Vagina (tissue), 2 donors: ENCODE measurements around the gene P3H2. TPM values are rescaled to one million over a fixed set of nuclear protein-coding genes. Genes with fewer than 3 reads are reported as not detected.
A peak's percentile ranks its signal among the peaks of the same experiment; 100 is the strongest.
"Not testable (repeated sequence)": the region's sequence is repeated elsewhere in the genome, so short reads cannot be mapped to it uniquely, and the experiment has no call there.

Source experiments
- DNase-seq, 2 donors: peaks; one replicate each; pipeline ENCODE4 v3.0.0-alpha.2; 2017; ENCODE audit errors: extremely low spot score in 2 of 2
- H3K27ac ChIP-seq: fragments of 200-600 bp; sonication (generic); one replicate; pipeline ENCODE4 v1.5.1; 2019
- H3K27me3 ChIP-seq: fragments of 200-600 bp; sonication (generic); one replicate; pipeline ENCODE4 v1.5.1; 2019
- H3K36me3 ChIP-seq, 2 donors: fragments of 200-600 bp; sonication (generic); one replicate each; pipeline ENCODE4 v1.5.1; 2017 to 2019
- H3K4me1 ChIP-seq: fragments of 200-600 bp; sonication (generic); one replicate; pipeline ENCODE4 v1.5.1; 2019
- H3K4me3 ChIP-seq, 2 donors: fragments of 200-600 bp; sonication (generic); 1 replicate in 1 of 2; 2 replicates in 1 of 2; pipeline ENCODE4 v1.5.1; 2016 to 2019
- H3K9me3 ChIP-seq: fragments of 200-600 bp; sonication (generic); one replicate; pipeline ENCODE4 v1.5.1; 2019
- CTCF ChIP-seq, 3 experiments: fragments of 450-650 bp in 2 of 3; fragments of 200-600 bp in 1 of 3; sonication (generic) in 1 of 3; IDR thresholded peaks; one replicate each; pipeline ENCODE4 v1.5.1; 2017 to 2019; ENCODE audit warnings: antibody characterized with exemption in 3 of 3, mild to moderate bottlenecking in 2 of 3, moderate library complexity in 2 of 3
- POLR2A ChIP-seq, 2 donors: fragments of 450-650 bp; IDR thresholded peaks; one replicate each; pipeline ENCODE4 v1.6.1; 2017; ENCODE audit warnings: antibody characterized with exemption in 2 of 2, mild to moderate bottlenecking in 2 of 2, moderate library complexity in 2 of 2
- POLR2AphosphoS5 ChIP-seq, 2 donors: sonication (generic); formaldehyde crosslinking; IDR thresholded peaks; one replicate each; pipeline ENCODE4 v1.9.0; 2017; ENCODE audit warnings: antibody characterized with exemption in 2 of 2, mild to moderate bottlenecking in 2 of 2, low read depth in 1 of 2; ENCODE audit not compliant: insufficient read depth in 1 of 2
- intact Hi-C: fragments of 100-400 bp; cut with DNase I; formaldehyde crosslinking; loops from one replicate; pipeline ENCODE4 v1.15.1; 2023
- total RNA-seq: library from RNA; depleted of rRNA; stranded (reverse); fragments of >200 nt; gene quantifications from one replicate; pipeline ENCODE4 v1.2.3, GENCODE V29; 2016

Gene P3H2
- total RNA-seq, 1 donor from 2014 or later, result 41.7 TPM

- intact Hi-C loops, result no loop called here
- no peak for TF ChIP-seq CTCF (IDR thresholded peaks at IDR 0.05)
- no peak for TF ChIP-seq POLR2AphosphoS5 (IDR thresholded peaks at IDR 0.05; ENCODE audit: insufficient read depth in 1 of 2, low read depth in 1 of 2)
- no peak for TF ChIP-seq POLR2A (IDR thresholded peaks at IDR 0.05)
Measured at GRCh38 chr3:190083635-190084034, 37.1 kb downstream of the P3H2 start.

GRCh38 chr3:190081389-190081788 is 39.3 kb downstream of the P3H2 start:
- intact Hi-C loops, result no loop called here
- H3K4me1 ChIP-seq, result peaks cover 11% of the 10 kb centered on the region
- H3K9me3 ChIP-seq, result no peaks in the 10 kb centered on the region
- no peak overlapping the region for H3K4me3 ChIP-seq
- no peaks in the 10 kb centered on the region for H3K27me3 ChIP-seq
- no peak overlapping the region for H3K27ac ChIP-seq
- no peaks in the 10 kb centered on the region for H3K36me3 ChIP-seq
- no peak for DNase-seq
- no peak for TF ChIP-seq CTCF (IDR thresholded peaks at IDR 0.05)
- no peak for TF ChIP-seq POLR2A (IDR thresholded peaks at IDR 0.05)
- TF ChIP-seq POLR2AphosphoS5 (IDR thresholded peaks at IDR 0.05; ENCODE audit: insufficient read depth in 1 of 2, low read depth in 1 of 2), result no peak

More at GRCh38 chr3:190083635-190084034, 37.1 kb downstream of the P3H2 start:
- DNase-seq, result no peak
- H3K4me3 ChIP-seq, result no peak overlapping the region
- no peaks in the 10 kb centered on the region for H3K36me3 ChIP-seq
- H3K4me1 ChIP-seq, result no peaks in the 10 kb centered on the region
- H3K9me3 ChIP-seq, result no peaks in the 10 kb centered on the region
- no peaks in the 10 kb centered on the region for H3K27me3 ChIP-seq
- H3K27ac ChIP-seq, result no peak overlapping the region

- peaks cover 14% of the 10 kb centered on the region for H3K4me1 ChIP-seq
- H3K27ac ChIP-seq, H3K36me3 ChIP-seq, intact Hi-C loops, H3K27me3 ChIP-seq, H3K9me3 ChIP-seq, H3K4me3 ChIP-seq, DNase-seq: not testable (repeated sequence)
Measured at GRCh38 chr3:190079173-190079572, 41.5 kb downstream of the P3H2 start.

- peaks cover 14% of the 10 kb centered on the region for H3K4me1 ChIP-seq
- TF ChIP-seq POLR2AphosphoS5 (IDR thresholded peaks at IDR 0.05; ENCODE audit: insufficient read depth in 1 of 2, low read depth in 1 of 2), result no peak
- TF ChIP-seq POLR2A (IDR thresholded peaks at IDR 0.05), result no peak
- TF ChIP-seq CTCF (IDR thresholded peaks at IDR 0.05), result no peak
- no peak for DNase-seq
- H3K27ac ChIP-seq, result peak overlapping the region; percentile 37
- no peak overlapping the region for H3K4me3 ChIP-seq
- intact Hi-C loops, result no loop called here
- no peaks in the 10 kb centered on the region for H3K36me3 ChIP-seq
- no peaks in the 10 kb centered on the region for H3K9me3 ChIP-seq
- no peaks in the 10 kb centered on the region for H3K27me3 ChIP-seq
Measured at GRCh38 chr3:190077395-190078045, 43.2 kb downstream of the P3H2 start.

- peaks cover 14% of the 10 kb centered on the region for H3K4me1 ChIP-seq
- intact Hi-C loops, result no loop called here
- H3K27me3 ChIP-seq, result no peaks in the 10 kb centered on the region
- H3K4me3 ChIP-seq, result no peak overlapping the region
- H3K27ac ChIP-seq, result peak overlapping the region; percentile 37
- no peak for TF ChIP-seq POLR2AphosphoS5 (IDR thresholded peaks at IDR 0.05; ENCODE audit: insufficient read depth in 1 of 2, low read depth in 1 of 2)
- TF ChIP-seq POLR2A (IDR thresholded peaks at IDR 0.05), result no peak
- no peak for TF ChIP-seq CTCF (IDR thresholded peaks at IDR 0.05)
- DNase-seq, result no peak
- no peaks in the 10 kb centered on the region for H3K36me3 ChIP-seq
- H3K9me3 ChIP-seq, result no peaks in the 10 kb centered on the region
Measured at GRCh38 chr3:190076601-190077394, 43.9 kb downstream of the P3H2 start.
